SIG-M5 treated with dmso at 0.1 percent for 504 hours (cell line): Measurements from ENCODE around the gene PNPLA4.
A peak's percentile ranks its signal among the peaks of the same experiment; 100 is the strongest.

Experiments used
- DNase-seq: peaks from one replicate; lab custom pipeline; 2025; ENCODE audit not compliant: unreplicated experiment; lab: John Stamatoyannopoulos, UW

Gene PNPLA4, protein sequence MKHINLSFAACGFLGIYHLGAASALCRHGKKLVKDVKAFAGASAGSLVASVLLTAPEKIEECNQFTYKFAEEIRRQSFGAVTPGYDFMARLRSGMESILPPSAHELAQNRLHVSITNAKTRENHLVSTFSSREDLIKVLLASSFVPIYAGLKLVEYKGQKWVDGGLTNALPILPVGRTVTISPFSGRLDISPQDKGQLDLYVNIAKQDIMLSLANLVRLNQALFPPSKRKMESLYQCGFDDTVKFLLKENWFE

DNA sequence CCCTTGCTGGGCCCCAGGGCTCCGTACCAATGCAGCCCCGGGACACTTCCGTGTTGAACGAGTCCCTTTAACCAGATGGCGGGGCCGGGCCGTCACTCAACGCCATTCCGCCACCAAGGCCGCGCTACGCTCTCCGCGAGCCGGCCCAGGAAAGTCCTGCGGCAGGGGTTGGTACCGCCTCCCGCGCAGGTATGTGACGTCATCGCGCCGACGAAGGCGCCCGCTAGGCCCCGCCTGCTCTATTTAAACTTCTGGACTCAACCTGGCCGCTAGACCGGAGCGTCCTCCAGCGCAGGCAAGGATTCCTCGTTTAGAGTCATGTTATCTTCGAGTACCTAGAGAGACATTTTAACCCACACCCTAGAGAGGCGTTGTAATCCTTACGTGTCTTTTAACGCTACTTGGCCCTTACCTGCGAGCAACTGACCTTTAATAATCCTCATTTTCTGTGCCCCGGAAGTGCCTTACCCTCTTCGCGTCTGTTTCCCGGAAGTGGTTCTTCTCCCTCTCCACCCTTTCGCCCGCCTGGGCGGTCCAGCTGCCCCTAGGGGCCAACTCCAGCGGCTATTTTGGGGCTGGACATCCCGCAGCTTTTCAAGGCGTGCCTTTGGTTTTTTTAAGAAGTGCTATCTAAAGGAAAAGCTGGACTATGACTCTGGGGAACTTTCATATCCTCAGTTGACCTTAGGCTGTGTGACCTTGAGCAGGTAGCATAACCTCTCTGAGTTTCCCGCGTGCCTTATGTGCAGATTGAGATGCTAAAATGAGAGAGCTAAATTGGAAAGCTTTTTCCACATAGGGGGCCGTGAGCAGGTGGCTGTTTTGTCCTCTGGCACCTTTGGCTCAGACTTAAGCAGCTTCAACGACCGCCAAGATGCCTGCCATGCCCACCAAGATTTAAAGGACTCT lies at the start of gene PNPLA4:
Gene PNPLA4 (minus strand): TSS at position 155 of the 909 bp plus-strand sequence. CDS start 1,294 bp downstream, outside the sequence.
- DNase-seq: peak; percentile 71

DNA sequence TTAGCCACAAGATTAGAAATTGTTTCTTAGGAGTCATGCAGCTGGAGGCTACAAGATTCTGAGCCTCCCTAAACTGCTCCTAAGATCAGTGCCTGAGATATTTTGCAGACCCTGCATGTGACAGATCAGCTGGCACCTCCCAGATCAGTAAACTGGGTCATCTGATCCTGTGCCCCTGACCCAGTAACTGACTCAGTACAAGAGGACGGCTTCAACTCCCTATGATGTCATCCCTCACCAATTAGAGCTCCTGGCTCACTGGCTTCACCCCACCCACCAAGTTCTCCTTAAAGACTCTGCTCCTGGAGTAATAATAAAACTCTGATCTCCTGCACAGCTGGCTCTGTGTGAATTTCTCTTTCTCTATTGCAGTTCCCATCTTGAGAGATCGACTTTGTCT lies 45.4 kb upstream of the PNPLA4 start:
- DNase-seq: no peak

DNA sequence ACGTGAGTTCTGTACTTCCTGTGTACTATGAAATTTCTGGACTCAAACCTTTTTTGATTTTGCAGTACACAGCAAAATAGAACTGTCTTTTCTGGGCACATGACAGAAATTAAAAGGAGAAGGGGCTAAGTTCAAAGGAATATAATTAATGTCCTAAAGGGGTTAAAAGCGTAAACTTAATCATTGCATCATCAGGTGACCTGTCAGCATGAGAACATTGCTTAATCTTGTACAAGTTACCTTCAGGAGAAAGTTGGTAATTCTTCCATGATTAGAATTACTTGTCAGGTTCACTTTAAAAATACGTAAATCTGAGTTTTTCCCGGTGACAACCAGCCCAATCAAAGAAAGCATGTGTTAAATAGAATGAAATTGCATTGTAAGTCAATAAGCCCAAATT lies 43.2 kb upstream of the PNPLA4 start:
- no peak for DNase-seq

DNA sequence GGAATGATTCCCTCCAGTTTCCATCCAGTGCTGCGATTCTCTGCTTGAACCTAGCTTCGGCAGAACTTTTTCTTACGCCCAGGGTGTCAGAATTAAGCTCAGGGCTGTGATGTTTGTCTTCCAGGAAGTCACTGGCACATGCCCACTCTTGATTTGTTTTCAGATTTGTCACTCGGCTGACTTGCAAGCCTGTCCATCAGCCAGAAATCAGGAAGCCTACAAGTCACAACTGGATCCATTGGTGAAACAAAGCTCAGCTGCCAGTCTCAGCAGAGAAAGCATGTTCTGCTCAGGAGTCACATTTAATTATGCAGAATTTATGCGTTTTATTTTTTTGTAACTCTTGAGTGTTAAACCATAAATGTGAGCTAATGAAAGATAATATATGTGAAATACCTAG lies 38.2 kb upstream of the PNPLA4 start:
- no peak for DNase-seq

DNA sequence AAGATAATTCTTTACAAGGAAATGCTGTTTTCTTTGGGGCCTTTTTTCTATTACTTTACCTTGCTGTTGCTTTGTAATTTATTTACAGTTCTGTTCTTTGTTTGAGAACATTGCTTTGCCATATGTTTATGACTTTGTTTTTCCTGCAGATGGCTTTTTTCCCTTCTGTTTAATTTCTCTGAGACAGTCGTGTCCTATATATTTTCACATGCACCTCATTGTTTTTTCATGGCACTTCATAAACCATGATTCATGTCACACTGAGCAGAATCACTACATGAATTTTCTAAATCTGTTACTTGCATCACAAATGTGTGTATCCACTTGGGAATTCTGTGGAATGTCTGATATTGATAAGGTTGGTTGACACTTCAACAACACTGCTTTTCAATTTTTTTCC lies 33.0 kb upstream of the PNPLA4 start:
- DNase-seq: no peak

DNA sequence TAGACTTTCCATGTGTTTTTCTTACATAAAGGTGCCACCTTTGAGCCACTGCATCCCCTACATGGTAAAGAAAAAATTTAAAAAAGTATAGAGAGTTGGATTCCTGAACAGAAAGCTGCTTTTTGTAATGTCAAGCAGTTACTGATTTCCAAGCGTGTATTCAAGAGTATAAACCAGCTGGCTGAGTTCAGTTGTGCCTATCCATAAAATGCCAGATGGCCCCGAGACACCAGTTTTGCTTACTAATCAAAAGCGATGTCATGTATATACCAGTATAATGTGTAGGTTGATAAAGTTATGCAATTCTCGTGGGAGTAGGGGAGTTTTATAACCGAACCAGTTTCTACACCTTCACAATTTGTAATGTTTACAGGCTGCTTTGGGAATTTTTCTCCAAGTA lies 26.2 kb upstream of the PNPLA4 start:
- DNase-seq: no peak

DNA sequence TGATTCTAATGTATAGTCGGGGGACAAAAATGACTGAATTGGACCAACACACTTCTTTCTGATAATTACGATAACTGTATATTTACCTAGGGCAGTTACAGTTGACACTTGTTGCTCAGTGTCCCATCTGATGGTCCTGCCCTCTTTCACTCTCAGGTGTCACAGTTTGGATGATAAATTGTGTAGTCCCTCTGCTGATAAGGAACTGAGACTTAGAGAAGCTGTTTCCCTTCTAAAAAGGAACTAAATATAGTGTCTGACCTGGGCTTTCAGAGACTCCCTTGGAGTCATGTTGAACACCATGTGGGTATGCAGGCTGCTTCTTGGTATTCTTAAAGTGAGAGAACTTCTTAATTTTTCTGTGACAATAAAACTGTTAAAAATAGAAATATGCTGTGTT lies 23.7 kb upstream of the PNPLA4 start:
- DNase-seq: no peak

DNA sequence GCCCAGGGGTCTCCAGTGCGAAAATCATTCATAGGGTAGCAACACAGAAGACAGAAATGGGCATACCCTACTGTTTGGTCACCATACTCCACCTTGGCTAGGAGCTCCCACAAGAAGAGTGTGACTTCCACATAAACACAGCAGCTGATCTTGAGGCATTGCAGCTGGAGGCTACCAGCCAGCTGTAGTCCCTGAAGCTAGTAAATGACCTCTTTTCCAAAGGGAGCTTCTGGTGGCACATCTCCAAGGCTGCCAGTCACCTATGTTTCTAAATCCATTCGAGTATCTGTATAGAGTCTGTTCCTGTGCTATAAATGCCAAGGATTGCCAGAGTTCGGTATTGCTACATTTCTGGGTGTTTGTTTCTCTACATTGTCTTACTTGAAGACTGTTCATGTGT lies 21.3 kb upstream of the PNPLA4 start:
- DNase-seq: no peak

DNA sequence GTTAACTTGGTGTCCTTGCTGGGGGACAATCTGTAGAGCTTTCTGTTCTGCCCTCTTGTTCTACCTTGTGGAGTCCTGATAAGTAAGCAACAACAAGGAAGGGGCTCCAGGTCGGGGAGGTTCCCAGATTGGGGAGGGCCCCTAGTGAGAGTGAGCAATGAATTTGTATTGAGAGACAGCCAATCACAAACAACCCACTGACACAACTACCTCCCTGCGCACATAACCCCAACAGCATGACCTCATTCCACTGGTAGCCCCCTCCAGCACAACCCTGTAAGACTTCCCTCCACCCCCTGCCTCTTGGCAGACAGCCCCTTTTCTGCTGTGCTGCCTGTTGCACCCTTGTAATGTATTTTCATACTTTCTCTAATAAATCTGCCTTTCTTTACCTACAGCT lies 19.7 kb upstream of the PNPLA4 start:
- no peak for DNase-seq

DNA sequence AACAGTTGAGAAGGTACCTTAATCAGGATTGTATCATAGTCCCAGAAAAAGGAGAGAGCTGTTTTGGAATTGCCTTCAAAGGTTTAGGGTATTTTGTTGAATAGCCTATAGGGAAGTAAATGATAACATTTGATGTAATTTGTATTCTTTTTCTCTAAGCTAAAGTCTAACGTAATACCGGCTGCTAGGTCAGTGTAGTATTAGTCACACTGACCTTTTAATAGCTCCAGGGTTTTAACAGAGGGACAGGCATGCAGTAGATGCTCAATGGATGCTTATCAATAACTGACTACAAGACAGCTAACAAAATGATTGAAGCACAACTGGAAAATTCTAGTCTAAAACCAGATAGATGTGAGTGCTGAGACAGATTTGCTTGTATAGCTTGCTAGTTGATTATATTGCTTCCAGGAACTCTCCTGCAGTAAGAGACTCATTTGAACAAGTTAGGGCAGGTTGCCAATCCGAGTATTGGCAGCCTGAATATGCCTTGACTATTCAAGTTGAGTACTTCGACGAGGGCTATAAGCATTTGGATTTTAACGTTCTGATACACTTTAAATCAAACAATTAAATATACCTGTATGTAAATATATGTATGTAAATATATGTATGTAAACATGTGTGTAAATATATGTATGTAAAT lies 16.5 kb upstream of the PNPLA4 start:
- DNase-seq: no peak

DNA sequence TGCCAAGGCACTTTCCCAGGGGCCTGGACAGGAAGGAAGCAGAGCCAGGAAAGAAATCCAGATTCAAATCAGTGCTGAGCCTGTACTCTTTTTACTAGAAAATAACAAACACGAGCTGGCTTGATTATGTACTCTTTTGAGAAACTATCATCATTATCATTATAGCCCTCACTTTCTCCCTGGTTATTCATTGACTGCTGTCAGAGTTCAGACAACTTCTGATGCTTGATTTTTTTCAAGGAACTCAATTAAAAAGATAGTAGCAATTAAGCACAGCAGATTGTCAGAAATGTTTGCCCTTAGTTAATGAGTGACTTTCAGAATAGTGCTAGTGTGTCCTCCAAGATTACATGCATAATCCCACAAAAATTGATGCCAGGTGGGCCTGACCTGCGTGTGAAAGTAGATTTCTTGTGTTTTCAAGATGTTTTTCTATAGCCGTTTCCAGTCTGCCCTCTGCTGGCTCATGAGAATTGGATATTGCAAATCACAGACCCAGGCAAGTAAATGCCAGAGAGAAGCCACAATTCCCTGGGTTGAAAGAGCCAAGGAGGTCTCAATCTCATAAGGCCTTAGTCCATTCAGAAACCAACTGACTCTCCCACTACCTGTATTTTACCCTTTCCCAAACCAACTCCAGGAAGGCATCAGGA lies 14.3 kb upstream of the PNPLA4 start:
- peak; percentile 2 for DNase-seq

DNA sequence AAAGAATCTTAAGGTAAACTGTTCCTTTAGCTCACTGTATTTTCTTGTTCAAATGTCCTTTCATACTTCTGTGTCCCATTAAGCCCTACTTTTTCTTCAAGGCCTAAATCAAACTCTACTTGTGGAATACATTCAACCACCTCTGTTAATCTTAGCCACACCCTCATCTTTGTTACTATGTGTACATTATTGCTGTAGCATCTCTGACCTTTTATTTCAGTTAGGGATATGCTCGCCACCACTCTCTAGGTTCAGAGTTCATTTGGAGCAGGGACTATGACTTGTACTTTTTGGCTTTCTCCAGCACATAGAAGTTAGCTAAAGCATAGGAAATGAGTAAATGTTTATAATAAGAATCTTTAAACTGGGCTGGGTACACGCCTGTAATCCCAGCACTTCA lies 6.8 kb upstream of the PNPLA4 start:
- DNase-seq: no peak

DNA sequence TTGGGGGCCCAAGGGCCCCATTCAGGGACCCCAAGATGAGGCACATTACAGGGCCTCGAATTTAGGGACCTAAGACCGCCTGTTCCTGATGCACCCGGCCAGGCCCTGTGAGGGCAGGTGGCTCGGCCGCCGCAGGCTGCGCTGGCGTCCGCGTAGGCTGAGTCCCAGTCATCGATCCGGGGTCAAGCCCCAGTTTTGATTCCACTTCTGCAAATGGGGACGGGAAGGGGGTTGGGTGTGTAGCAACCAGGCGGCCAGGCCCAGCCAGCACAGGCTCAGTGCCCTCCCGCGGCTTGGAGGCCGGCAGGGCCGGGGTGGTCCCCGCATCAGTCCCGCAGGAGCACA lies 327 bp downstream of the PNPLA4 start:
- DNase-seq: no peak

DNA sequence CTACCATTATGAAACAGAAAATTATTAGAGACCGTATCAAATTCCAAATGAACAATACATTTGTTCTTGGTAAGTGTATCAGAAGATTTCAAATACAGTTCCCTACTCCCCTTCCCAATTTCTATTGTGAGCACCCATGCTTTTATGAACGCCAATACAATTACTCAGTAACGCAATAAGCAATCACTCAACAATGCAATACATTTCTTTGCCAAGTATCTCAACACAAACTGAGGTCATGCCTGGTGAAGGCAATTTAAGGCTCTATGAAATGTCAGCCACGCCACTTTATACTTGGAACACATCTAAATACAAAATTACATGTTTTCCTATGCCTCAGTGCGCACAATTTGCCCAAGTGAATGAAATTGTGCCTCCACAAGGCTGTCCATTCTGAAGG lies 712 bp downstream of the PNPLA4 start:
- DNase-seq: no peak

DNA sequence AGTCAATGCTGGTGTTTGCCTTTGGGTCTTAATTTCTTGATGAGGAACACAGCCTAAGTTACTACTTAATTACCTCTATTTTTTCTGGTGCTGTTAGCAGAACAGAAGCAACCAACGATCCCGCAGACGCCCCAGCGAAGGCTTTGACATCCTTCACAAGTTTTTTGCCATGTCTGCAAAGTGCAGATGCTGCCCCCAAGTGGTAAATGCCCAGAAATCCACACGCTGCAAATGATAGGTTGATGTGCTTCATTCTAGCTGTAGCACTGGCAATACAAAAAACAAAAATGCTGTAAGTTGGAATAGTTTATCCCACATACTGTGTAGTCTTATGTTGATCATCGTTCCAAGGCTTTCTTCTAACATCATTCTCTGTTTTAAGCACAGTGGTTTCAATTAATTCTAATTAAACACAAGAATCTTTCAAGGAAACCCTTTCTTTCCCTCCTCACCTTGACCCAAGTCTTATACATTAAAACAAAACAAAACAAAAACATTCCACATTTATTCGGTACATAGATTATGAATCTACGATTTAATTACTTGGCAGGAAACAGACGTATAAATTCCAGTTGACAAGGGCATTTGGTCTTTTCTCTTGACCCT lies 1.2 kb downstream of the PNPLA4 start:
- peak; percentile 51 for DNase-seq

DNA sequence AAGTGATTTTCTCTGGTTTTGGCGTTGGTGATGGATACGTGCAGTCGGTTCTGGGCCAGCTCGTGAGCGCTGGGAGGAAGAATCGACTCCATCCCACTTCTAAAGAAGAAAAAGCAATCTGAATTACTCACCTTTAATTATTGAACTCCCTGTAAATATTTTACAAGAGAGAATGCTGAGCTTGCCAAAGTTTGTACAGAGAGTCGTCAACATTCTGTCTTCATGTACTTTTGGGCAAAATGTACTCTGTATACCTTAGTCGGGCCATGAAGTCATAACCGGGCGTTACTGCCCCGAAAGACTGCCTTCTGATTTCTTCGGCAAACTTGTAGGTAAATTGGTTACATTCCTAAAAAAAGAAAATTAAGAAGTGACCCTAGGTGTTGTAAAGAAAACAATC lies 5.5 kb downstream of the PNPLA4 start:
- DNase-seq: no peak

DNA sequence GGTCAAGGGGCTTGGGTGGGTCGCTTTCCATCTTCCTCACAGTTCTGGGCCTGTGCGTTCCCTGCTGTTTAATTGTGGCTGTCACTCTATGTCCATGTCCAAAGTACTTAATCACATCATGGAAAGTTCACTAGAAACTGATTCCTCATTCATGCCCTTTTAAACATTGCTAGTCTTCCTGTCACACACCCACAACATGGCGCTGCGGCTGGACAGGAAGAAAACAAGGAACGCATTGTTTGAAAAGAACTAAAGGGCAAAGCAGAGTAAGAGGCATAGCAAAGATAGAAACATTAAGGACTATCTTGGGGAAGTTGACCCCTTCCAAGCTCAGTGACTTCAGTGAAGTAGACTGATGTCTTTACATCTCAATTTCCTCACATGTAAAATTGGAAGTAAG lies 18.4 kb downstream of the PNPLA4 start:
- no peak for DNase-seq

DNA sequence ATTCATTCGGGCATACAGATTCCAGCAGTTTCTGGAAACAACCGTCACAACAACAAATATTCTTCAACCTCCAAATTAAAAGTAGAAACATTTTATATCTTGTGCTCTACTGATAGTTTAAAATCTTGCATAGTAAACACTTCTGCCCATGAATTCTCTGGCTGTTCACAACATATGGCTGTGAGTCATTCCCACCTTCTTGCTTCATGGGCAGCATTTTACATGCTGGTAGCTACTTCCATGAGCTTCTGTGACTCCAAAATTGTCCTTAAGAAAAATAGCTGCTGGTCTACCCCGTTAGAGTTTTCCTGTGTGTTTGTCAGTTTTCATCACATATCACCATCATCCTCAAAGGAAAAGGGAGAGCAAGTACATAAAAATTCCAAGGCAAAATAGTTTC lies 22.7 kb downstream of the PNPLA4 start:
- DNase-seq: no peak

DNA sequence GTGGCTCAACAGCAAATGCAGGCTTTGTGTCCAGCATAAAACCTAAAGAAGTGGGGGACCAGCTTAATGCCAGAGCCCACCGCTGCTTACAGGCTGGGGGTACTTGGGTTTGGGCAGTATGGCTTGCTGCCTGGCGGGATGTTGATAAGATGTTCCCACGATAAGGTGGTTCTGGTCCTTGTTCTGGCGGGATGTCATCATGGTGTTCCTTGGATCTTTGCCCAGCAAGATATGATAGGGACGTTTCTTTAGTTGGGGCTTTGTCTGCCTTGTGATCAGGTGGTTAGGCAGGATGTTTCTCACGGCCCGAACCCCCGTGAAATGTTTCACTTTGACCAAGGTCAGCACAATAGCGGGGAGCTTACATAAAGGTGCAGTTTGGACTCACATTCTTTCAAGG lies 35.3 kb downstream of the PNPLA4 start:
- DNase-seq: no peak

DNA sequence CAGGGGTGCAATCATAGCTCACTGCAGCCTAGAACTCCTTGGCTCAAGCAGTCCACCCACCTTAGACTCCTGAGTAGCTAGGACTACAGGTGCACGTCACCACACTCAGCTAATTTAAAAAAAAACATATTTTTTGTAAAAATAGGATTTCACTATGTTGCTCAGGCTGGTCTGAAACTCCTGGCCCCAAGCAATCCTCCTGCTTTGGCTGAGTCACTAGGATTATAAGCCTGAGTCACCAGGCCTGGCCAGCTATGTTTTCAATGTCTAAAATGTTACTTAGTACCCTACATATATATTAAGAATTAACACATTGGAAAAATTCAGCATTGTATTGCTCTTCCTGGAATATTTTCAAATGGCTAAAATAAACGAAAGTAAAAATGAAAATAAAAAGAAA lies 37.5 kb downstream of the PNPLA4 start:
- DNase-seq: no peak

DNA sequence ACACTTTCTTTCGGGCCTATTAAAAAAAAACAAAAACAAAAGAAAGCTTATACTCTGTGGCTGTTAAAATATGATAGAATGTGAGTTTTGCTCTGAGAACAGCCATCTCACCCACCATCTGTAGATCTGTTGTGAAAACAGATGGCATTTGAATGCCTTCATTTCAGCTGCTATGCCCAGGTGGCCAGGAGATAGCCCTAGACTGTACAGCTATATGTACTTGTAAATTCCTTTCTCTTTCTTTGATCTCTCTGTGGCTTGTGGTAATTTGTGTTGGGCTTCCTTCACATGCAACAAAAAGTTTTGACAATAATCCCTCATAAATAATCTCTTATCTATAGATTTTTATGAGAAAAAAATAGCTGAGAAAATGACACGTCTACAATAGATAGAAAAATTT lies 38.1 kb downstream of the PNPLA4 start:
- DNase-seq: no peak
